Testis (tissue), 3 donors: ENCODE results near the gene CCDC90B. TPM values are rescaled to one million over a fixed set of nuclear protein-coding genes. Genes with fewer than 3 reads are reported as not detected.

Source experiments
- DNase-seq: peaks from one replicate; pipeline ENCODE4 v3.0.0-alpha.2; 2019
- H3K27ac ChIP-seq, 2 donors: fragments of 200-600 bp; sonication (generic); one replicate each; pipeline ENCODE4 v1.5.1; 2019
- H3K27me3 ChIP-seq: fragments of 200-600 bp; sonication (generic); one replicate; pipeline ENCODE4 v1.5.1; 2019
- H3K36me3 ChIP-seq: fragments of 200-600 bp; sonication (generic); one replicate; pipeline ENCODE4 v1.5.1; 2017; ENCODE audit warnings: low read depth; ENCODE audit errors: missing control alignments
- H3K4me1 ChIP-seq: fragments of 200-600 bp; sonication (generic); one replicate; pipeline ENCODE4 v1.5.1; 2019
- H3K4me3 ChIP-seq, 2 donors: fragments of 200-600 bp; sonication (generic); one replicate each; pipeline ENCODE4 v1.5.1; 2017 to 2019
- H3K9me3 ChIP-seq: fragments of 200-600 bp; sonication (generic); one replicate; pipeline ENCODE4 v1.5.1; 2017
- CTCF ChIP-seq, 3 experiments: fragments of 450-650 bp in 2 of 3; fragments of 200-600 bp in 1 of 3; sonication (generic) in 1 of 3; IDR thresholded peaks; one replicate each; pipeline ENCODE4 v1.5.1; 2016 to 2019; ENCODE audit warnings: antibody characterized with exemption in 3 of 3, mild to moderate bottlenecking in 2 of 3, moderate library complexity in 1 of 3
- POLR2A ChIP-seq: fragments of 450-650 bp; IDR thresholded peaks from one replicate; pipeline ENCODE4 v1.6.1; 2017; ENCODE audit warnings: antibody characterized with exemption, mild to moderate bottlenecking, moderate library complexity
- WGBS, 2 donors: methylation state at CpG; one replicate each; pipeline ENCODE4 v1.1.5; 2018; 5-methylcytosine and 5-hydroxymethylcytosine counted together
- intact Hi-C: fragments of 100-400 bp; cut with DNase I; formaldehyde crosslinking; loops from one replicate; pipeline ENCODE4 v1.15.1; 2023; ENCODE audit warnings: low total_unique reads
- polyA plus RNA-seq: library from polyadenylated mRNA; stranded (reverse); fragments of 350-450 nt; fragmentation: Illumina TruSeq; extraction: RNeasy Lipid Tissue Mini Kit (QIAGEN cat#74804); gene quantifications from one replicate; pipeline ENCODE4 v1.2.3, GENCODE V29; 2014; ENCODE audit warnings: low read depth, low replicate concordance; ENCODE audit not compliant: insufficient read depth
- total RNA-seq, 2 donors: library from RNA; depleted of rRNA; stranded (reverse); fragments of >200 nt; gene quantifications; one replicate each; pipeline ENCODE4 v1.2.3, GENCODE V29; 2016

Gene CCDC90B
- total and polyA plus RNA-seq, 3 donors from 2014 or later, result 67.4 to 162 (median 78.3) TPM

GRCh38 chr11:83303316-83303715, 17.1 kb upstream of the CCDC90B start:
- DNase-seq, result no peak
- Histone ChIP-seq H3K27ac (no peak overlapping the region), H3K4me3 (no peak overlapping the region), H3K4me1 (no peaks in the 10 kb centered on the region), H3K36me3 (no peaks in the 10 kb centered on the region), H3K27me3 (no peaks in the 10 kb centered on the region), H3K9me3 (no peaks in the 10 kb centered on the region)
- no peak for TF ChIP-seq POLR2A
- TF ChIP-seq CTCF (IDR thresholded peaks at IDR 0.05), result no peak
- intact Hi-C loops, result no loop called here
- WGBS, 2 donors, result 54 to 57% methylated on average over 4 of the region's 4 CpGs

- 79 to 80% methylated on average over 3 of the region's 3 CpGs for WGBS, 2 donors
- intact Hi-C loops, result no loop called here
- Histone ChIP-seq H3K4me1 (no peaks in the 10 kb centered on the region), H3K4me3 (no peak overlapping the region), H3K36me3 (no peaks in the 10 kb centered on the region), H3K27me3 (no peaks in the 10 kb centered on the region), H3K9me3 (no peaks in the 10 kb centered on the region), H3K27ac (no peak overlapping the region)
- no peak for DNase-seq
- TF ChIP-seq POLR2A (no peak), CTCF (IDR thresholded peaks at IDR 0.05) (no peak)
These were observed 16.0 kb upstream of the CCDC90B start for GRCh38 chr11:83302151-83302550.

- no peaks in the 10 kb centered on the region for H3K36me3 ChIP-seq
- no peak for DNase-seq
- no peaks in the 10 kb centered on the region for H3K9me3 ChIP-seq
- intact Hi-C loops, result loop anchor here (10.0 kb wide), 1 partner anchor 525 kb away; no protein-coding TSS in a partner anchor
- no peaks in the 10 kb centered on the region for H3K27me3 ChIP-seq
- no peak overlapping the region for H3K4me3 ChIP-seq
- no peaks in the 10 kb centered on the region for H3K4me1 ChIP-seq
- no peak for TF ChIP-seq POLR2A
- no peak for TF ChIP-seq CTCF (IDR thresholded peaks at IDR 0.05)
- H3K27ac ChIP-seq, result no peak overlapping the region
- WGBS, 2 donors, result 88 to 93% methylated on average over 6 of the region's 6 CpGs
These were observed 13.5 kb upstream of the CCDC90B start for GRCh38 chr11:83299681-83300080.

GRCh38 chr11:83294208-83294607, 8.0 kb upstream of the CCDC90B start:
- TF ChIP-seq POLR2A, result no peak
- TF ChIP-seq CTCF (IDR thresholded peaks at IDR 0.05), result no peak
- intact Hi-C loops, result loop anchor here (10.0 kb wide), 1 partner anchor 531 kb away; no protein-coding TSS in a partner anchor
- Histone ChIP-seq H3K4me3 (no peak overlapping the region), H3K27ac (no peak overlapping the region), H3K9me3 (no peaks in the 10 kb centered on the region), H3K36me3 (no peaks in the 10 kb centered on the region), H3K4me1 (no peaks in the 10 kb centered on the region), H3K27me3 (no peaks in the 10 kb centered on the region)
- 87 to 93% methylated on average over 4 of the region's 4 CpGs for WGBS, 2 donors
- no peak for DNase-seq

- 87 to 89% methylated on average over 4 of the region's 4 CpGs for WGBS, 2 donors
- H3K9me3 ChIP-seq, result no peaks in the 10 kb centered on the region
- TF ChIP-seq CTCF (IDR thresholded peaks at IDR 0.05), result no peak
- no peak for DNase-seq
- H3K27me3 ChIP-seq, result no peaks in the 10 kb centered on the region
- no peaks in the 10 kb centered on the region for H3K4me1 ChIP-seq
- H3K27ac ChIP-seq, result no peak overlapping the region
- intact Hi-C loops, result loop anchor here (10.0 kb wide), 1 partner anchor 531 kb away; no protein-coding TSS in a partner anchor
- no peaks in the 10 kb centered on the region for H3K36me3 ChIP-seq
- no peak overlapping the region for H3K4me3 ChIP-seq
These were observed 7.2 kb upstream of the CCDC90B start for GRCh38 chr11:83293457-83293774.
